Gastrocnemius medialis (tissue), 4 donors: ENCODE results near the gene UPK3B. TPM values are rescaled to one million over a fixed set of nuclear protein-coding genes. Genes with fewer than 3 reads are reported as not detected.

Experiments used
- total RNA-seq, 4 donors: library from RNA; depleted of rRNA; stranded (reverse); fragments of >200 nt; gene quantifications; one replicate each; pipeline versions ENCODE4 v1.1.0 to v1.2.3, GENCODE V29; 2016

The UPK3B gene
- total RNA-seq, 4 donors from 2014 or later, result 0.22 to 0.92 (median 0.27) TPM; not detected in 1

Other genes starting within 250 kb of the UPK3B start
- 1,000 to 10,000 TPM; 1,878 to 2,898 (median 2,185) TPM for gene HSPB1, start 207.9 kb upstream of the UPK3B start, total RNA-seq
- gene YWHAG, start 151.6 kb upstream of the UPK3B start, total RNA-seq, result 100 to 1,000 TPM; 119 to 262 (median 179) TPM
- under 1 TPM in 3 of 4 donors, not detected in 1; 0.20 to 0.68 (median 0.25) TPM for gene SSC4D, start 100.9 kb upstream of the UPK3B start, total RNA-seq
- 1 to 10 TPM in 1 of 4 donors, not detected in 3; 1.1 TPM for gene ZP3, start 85.6 kb upstream of the UPK3B start, total RNA-seq
- 10 to 100 TPM; 14.8 to 23.2 (median 18.8) TPM for gene DTX2, start 48.8 kb upstream of the UPK3B start, total RNA-seq
- gene SPDYE16, start 32.7 kb downstream of the UPK3B start, total RNA-seq, result under 1 TPM in 1 of 4 donors, not detected in 3; 0.31 TPM
- gene POMZP3, start 116.7 kb downstream of the UPK3B start, total RNA-seq, result 1 to 10 TPM; 3.3 to 8.1 (median 5.7) TPM